DLD1 (cell line): ENCODE results near the gene SDC4.

Experiments used
- in situ Hi-C: cut with HindIII; loops from 2 replicates; pipeline ENCODE4 v1.10.0; 2017; ENCODE audit warnings: low sequenced_read_pairs

SDC4 gene

DNA sequence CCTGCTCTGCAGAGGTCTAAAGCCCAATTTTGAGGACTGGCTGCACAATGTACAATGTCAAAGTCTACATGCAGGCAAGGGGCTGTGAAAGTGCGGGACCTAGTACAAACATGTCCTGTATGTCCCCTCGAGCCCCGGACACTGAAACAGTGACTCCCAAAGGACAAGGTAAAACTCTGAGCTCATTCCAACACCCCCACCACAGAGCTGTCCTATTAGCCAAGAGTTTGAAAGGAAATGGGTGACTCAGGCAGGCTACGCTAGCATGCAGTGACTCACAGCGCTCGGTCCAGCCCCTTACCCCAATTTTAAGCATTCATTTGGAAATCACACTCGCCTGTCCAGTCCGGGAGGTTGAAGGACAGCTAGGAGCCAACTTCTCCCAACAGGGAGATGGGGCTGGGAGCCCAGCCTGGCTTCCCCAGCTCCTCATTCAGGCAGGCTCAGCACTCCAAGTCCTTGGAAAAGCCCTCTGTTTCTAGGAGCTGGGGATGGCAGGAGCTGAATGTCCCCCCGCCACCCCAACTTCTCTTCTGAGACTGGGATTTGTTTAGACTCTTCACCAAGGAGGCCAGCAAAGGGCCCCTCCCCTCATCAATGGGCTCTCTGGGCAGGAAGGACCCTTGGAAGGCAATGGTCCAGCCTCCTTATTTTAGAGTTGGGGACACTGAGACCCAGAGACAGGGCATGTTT, 3.9 kb downstream of the SDC4 start:
- in situ Hi-C loops = no loop called here

GRCh38 chr20:45343532-45344167, 4.6 kb downstream of the SDC4 start:
- in situ Hi-C loops = no loop called here

DNA sequence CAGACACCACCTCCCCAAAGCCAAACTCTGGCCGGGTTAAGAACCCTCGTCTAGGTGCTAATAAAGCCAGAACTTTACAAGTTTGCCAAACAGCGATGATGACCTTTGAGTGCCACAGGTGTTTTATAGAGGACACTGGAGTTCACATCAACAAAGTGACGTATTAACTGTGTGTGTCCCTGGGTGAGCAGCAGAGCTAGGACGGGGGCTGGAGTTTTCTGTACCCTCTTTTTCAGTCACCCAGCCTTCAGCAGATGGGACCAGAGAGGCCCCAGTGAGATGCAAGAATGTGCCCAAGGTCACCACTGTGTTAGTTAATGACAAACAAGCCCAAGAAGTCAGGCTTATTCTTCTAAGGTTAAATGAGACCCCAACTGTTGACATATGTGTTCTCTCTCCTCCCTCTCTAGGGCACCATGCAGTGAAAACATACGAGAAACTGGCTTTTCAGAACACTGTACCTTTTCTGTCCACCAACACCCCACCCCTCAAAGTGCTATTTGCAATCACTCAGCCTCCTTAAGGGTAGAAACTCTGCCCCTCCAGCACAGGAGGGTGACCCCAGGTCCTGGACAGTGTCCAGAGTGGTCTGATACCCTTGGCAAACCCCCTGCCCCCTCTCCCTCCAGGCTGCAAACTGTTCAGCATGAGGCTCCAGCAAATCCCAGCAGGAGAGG, 5.2 kb downstream of the SDC4 start:
- in situ Hi-C loops = no loop called here

GRCh38 chr20:45341939-45342854, 6.0 kb downstream of the SDC4 start:
- in situ Hi-C loops = no loop called here

DNA sequence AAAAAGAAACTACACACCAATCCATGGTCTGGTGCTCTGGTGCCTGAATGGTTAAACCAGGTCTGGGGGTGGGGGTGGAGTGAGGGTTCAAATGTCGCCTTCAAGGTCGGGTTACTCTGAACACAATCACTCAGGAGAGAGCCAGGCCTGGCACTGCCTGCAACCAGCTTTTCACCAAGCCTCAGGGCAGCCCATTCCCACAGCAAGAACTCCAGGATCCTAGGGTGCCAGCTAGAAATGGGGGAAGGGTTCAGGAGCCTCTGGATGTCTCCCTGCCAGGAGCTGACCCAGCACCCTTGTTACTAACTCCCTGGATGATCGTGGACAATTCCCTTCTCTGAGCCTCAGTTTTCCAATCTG, 6.7 kb downstream of the SDC4 start:
- in situ Hi-C loops = no loop called here

DNA sequence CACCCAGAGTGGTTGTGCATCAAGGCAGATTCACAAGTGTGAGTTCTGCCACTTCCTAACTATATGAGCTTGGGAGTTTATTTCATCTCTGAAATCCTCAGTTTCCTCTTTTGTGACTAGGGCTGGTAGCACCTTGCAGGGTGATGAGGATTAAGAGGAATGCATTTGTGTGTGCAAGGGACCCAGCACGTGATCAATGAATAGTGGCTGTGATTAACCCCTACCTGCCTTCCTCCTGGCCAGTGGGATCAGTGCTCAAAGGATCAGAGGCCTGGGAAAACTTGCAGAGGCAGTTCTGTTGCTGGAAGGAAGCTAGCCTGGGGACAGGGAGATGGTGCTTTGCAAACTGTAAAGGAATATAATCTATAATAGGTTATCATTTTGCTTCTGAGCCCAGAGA, 7.3 kb downstream of the SDC4 start:
- in situ Hi-C loops = no loop called here

DNA sequence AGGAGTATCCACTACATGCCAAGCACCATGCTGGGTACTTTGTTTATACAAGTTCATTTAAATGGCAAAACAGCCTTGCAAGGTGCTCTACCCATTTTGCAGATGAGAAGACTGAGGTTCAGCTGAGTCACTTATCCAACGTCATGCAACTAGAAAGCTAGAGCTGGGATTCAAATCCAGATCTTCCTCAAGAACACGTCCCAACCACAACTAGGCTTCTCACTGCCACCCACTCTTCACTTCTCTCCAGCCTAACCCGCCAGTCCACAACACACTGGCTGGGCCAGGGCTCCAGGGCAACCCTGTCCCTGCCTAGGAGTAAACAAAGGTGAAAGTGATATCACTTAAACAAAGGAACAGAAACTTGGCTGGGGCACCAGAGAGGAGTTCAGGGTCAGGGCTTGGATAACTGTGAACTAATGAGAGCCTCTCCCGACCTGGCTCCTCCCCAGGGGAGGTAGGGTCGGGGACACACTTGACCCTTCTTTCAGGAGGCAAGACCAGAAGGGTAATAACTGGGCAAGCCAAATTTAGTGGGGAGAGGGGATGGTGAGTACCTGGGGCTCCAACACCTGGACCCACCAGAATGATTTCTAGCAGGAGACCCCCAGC, 7.9 kb downstream of the SDC4 start:
- in situ Hi-C loops = no loop called here

- in situ Hi-C loops = no loop called here
Observed at GRCh38 chr20:45339799-45340198, 8.4 kb downstream of the SDC4 start.

GRCh38 chr20:45339084-45339483, 9.1 kb downstream of the SDC4 start:
- in situ Hi-C loops = no loop called here

- in situ Hi-C loops = no loop called here
Observed at GRCh38 chr20:45338121-45339030, 9.8 kb downstream of the SDC4 start.

DNA sequence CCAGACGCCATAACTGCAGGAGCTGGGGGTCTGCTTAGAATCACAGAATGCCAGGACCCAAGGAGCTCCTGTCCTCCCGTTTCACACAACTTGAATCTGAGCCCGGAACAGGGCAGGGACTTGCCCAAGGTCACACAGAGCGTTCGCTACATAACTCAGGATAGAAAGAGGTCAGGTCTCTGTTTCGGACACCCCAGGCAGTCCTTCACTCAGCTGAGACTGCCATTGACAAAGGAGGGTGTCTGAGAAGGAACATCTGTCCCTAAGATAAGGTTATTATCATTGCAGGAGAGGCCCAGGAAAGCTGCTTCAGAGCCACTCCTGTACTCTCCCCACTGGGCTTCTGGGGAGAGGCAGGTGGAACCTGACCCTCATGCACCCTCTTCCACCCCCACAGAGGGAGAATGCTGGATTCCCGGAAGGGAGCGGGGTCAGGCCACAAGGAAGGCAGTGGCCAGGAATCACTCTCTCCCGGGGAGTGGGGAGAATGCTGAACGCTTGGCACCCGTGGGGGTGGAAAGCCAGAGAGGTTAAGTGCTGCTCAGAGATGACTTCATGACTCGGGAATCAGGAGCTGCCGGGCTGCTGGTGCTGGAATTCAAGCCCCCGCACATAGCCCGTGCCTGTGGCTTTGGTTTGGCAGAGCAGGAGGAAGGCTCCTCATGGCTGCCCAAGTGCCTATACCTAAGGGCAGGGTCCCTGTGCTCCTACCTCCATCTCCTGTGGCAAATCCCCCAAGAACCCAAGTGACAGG, 10.7 kb downstream of the SDC4 start:
- in situ Hi-C loops = no loop called here

DNA sequence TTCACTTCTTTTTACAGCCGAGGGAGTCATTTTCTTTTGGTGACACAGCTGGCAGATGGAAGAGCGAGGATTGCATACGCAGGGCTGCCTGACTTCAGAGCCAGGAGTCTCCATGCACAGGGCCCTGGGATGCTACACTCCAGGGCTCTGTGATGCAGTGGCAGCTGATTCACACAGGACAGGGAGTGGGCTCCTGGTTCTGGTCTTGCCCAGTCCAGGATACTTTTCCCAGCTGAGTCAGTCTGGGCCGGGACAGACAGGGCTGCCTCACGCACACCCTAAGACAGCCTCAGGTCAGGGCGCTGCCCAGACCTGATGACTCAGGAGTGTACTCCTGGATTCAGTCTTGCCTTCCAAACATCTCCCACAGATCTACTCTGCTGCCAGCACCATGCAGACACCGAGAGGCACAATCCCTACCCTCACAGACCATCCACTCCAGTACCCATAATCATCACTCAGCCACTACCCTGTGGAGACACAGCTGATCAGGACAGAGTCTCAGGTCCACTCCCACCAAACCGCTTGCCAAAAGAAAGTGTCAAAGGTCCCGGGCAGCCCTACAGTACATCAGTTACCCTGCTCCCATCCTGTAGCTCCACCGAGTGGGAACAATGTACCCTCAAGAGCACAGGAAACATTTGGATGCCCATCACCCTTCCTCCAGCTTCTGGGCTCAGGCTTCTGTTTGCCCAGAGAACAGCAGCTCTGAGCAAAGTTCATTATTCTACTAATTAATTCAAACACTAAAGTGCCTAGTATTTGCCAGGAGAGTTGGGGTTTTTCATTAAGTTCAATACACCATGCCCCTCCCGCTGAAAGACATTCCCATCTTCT, 11.5 kb downstream of the SDC4 start:
- in situ Hi-C loops = no loop called here

DNA sequence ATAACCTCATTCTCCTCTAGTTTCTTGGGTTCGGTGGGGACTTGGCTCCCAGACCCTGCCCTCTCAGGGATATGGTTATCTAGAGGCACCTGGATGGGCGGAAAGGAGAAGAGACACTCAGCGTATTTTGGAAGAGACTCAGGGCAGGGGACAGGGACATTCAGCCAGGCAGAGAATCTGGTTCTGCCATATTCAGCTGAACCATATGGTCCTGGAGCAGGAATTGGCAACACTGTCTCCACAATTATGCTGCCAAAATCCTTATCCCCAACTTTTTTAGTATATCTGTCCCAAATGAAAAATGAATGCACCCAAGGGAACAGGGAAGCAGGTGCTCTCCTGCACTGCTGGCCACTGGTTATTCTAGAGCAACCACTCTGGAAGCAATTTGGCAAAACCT, 17.7 kb downstream of the SDC4 start:
- in situ Hi-C loops = no loop called here

DNA sequence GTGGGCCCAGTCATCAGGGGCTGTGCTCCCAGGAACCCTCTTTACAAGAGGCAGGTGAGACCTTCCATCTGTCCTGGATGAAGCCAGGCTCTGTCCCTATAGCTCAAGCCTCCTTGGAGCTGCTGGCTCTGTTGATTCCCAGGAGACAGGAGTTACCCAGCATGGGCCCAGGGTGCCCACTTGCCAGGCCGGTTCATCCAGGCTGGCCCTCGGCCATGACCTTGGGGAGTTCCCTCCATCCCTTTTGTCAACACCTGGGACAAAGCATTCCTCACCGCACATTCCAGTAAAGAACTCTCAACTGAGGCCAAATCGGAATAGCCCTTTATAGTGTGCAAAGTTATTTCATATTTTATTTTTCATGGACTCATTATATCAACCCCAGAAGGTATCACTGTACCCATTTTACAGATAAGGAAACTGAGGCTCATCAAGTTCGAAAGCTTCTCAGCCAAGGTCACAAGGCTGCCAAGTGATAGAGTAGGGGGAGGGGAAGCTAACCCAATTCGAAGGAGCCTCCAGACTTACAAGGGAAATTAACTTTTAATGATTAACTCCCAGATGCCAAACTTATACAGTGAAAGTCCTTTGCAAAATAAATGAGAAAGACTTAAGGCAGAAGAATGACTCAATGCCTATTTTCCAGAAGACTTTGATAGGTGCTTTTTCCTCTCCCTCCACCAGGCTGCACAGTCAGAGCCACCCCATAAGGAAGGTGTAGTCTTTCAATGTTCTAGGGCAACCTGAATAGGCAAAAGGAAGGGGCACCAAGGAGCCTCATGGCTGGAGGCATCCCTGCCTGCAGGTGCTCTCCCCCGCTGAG, 18.5 kb downstream of the SDC4 start:
- in situ Hi-C loops = loop anchor here (10.0 kb wide), 1 partner anchor 445 kb away; no protein-coding TSS in a partner anchor

- in situ Hi-C loops = loop anchor here (10.0 kb wide), 1 partner anchor 446 kb away; no protein-coding TSS in a partner anchor
Observed at GRCh38 chr20:45328451-45328850, 19.8 kb downstream of the SDC4 start.

DNA sequence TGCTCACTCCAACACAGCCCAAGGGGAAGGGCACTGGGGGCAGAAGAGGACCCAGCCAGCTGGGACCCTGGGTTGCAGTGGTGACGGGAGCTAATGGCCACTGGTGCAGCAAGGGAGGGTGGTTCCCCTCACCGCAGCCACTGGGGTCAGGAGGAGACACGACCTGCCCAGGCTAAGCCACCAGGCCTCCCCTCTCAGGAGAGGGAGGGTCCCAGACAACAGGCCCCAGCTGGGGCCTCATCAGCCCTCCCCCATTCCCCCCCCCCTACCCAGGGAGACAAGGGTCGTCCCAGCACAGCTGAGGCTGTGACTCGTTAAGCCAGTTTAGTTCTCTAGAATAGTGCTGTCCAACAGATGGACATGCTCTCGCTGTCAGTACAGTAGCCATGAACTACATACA, 22.9 kb downstream of the SDC4 start:
- in situ Hi-C loops = loop anchor here (10.0 kb wide), 1 partner anchor 449 kb away; no protein-coding TSS in a partner anchor

GRCh38 chr20:45323731-45324130, 24.5 kb downstream of the SDC4 start:
- in situ Hi-C loops = loop anchor here (10.0 kb wide), 1 partner anchor 451 kb away; no protein-coding TSS in a partner anchor
